ENCODE results near the gene MAPK7. TPM values are rescaled to one million over a fixed set of nuclear protein-coding genes. Genes with fewer than 3 reads are reported as not detected.

Gene MAPK7
- total and polyA plus RNA-seq, 2 of the 8 experiments (the other 6 are each of a cell fraction or from before 2014, with no cell fraction given): 15.2 to 28.1 TPM

GRCh38 chr17:19382531-19383444, 4.5 kb downstream of the MAPK7 start (continued):
- TF ChIP-seq, protein P1, sequence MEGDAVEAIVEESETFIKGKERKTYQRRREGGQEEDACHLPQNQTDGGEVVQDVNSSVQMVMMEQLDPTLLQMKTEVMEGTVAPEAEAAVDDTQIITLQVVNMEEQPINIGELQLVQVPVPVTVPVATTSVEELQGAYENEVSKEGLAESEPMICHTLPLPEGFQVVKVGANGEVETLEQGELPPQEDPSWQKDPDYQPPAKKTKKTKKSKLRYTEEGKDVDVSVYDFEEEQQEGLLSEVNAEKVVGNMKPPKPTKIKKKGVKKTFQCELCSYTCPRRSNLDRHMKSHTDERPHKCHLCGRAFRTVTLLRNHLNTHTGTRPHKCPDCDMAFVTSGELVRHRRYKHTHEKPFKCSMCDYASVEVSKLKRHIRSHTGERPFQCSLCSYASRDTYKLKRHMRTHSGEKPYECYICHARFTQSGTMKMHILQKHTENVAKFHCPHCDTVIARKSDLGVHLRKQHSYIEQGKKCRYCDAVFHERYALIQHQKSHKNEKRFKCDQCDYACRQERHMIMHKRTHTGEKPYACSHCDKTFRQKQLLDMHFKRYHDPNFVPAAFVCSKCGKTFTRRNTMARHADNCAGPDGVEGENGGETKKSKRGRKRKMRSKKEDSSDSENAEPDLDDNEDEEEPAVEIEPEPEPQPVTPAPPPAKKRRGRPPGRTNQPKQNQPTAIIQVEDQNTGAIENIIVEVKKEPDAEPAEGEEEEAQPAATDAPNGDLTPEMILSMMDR (IDR thresholded peaks at IDR 0.05; ENCODE audit: control extremely low read depth in 1 of 3, insufficient read depth in 1 of 3, low read depth in 1 of 3, low read length in 3 of 3): no peak
- TF ChIP-seq, protein P2, sequence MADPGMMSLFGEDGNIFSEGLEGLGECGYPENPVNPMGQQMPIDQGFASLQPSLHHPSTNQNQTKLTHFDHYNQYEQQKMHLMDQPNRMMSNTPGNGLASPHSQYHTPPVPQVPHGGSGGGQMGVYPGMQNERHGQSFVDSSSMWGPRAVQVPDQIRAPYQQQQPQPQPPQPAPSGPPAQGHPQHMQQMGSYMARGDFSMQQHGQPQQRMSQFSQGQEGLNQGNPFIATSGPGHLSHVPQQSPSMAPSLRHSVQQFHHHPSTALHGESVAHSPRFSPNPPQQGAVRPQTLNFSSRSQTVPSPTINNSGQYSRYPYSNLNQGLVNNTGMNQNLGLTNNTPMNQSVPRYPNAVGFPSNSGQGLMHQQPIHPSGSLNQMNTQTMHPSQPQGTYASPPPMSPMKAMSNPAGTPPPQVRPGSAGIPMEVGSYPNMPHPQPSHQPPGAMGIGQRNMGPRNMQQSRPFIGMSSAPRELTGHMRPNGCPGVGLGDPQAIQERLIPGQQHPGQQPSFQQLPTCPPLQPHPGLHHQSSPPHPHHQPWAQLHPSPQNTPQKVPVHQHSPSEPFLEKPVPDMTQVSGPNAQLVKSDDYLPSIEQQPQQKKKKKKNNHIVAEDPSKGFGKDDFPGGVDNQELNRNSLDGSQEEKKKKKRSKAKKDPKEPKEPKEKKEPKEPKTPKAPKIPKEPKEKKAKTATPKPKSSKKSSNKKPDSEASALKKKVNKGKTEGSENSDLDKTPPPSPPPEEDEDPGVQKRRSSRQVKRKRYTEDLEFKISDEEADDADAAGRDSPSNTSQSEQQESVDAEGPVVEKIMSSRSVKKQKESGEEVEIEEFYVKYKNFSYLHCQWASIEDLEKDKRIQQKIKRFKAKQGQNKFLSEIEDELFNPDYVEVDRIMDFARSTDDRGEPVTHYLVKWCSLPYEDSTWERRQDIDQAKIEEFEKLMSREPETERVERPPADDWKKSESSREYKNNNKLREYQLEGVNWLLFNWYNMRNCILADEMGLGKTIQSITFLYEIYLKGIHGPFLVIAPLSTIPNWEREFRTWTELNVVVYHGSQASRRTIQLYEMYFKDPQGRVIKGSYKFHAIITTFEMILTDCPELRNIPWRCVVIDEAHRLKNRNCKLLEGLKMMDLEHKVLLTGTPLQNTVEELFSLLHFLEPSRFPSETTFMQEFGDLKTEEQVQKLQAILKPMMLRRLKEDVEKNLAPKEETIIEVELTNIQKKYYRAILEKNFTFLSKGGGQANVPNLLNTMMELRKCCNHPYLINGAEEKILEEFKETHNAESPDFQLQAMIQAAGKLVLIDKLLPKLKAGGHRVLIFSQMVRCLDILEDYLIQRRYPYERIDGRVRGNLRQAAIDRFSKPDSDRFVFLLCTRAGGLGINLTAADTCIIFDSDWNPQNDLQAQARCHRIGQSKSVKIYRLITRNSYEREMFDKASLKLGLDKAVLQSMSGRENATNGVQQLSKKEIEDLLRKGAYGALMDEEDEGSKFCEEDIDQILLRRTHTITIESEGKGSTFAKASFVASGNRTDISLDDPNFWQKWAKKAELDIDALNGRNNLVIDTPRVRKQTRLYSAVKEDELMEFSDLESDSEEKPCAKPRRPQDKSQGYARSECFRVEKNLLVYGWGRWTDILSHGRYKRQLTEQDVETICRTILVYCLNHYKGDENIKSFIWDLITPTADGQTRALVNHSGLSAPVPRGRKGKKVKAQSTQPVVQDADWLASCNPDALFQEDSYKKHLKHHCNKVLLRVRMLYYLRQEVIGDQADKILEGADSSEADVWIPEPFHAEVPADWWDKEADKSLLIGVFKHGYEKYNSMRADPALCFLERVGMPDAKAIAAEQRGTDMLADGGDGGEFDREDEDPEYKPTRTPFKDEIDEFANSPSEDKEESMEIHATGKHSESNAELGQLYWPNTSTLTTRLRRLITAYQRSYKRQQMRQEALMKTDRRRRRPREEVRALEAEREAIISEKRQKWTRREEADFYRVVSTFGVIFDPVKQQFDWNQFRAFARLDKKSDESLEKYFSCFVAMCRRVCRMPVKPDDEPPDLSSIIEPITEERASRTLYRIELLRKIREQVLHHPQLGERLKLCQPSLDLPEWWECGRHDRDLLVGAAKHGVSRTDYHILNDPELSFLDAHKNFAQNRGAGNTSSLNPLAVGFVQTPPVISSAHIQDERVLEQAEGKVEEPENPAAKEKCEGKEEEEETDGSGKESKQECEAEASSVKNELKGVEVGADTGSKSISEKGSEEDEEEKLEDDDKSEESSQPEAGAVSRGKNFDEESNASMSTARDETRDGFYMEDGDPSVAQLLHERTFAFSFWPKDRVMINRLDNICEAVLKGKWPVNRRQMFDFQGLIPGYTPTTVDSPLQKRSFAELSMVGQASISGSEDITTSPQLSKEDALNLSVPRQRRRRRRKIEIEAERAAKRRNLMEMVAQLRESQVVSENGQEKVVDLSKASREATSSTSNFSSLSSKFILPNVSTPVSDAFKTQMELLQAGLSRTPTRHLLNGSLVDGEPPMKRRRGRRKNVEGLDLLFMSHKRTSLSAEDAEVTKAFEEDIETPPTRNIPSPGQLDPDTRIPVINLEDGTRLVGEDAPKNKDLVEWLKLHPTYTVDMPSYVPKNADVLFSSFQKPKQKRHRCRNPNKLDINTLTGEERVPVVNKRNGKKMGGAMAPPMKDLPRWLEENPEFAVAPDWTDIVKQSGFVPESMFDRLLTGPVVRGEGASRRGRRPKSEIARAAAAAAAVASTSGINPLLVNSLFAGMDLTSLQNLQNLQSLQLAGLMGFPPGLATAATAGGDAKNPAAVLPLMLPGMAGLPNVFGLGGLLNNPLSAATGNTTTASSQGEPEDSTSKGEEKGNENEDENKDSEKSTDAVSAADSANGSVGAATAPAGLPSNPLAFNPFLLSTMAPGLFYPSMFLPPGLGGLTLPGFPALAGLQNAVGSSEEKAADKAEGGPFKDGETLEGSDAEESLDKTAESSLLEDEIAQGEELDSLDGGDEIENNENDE (IDR thresholded peaks at IDR 0.05; ENCODE audit: insufficient replicate concordance, low read length): no peak
- no peak for TF ChIP-seq HDAC2 (IDR thresholded peaks at IDR 0.05; ENCODE audit: borderline replicate concordance in 1 of 2, low read depth in 2 of 2, low read length in 2 of 2)
- no peak for TF ChIP-seq SP4 (IDR thresholded peaks at IDR 0.05; ENCODE audit: low read length)
- TF ChIP-seq CTBP2 (IDR thresholded peaks at IDR 0.05; ENCODE audit: borderline replicate concordance, insufficient read depth, insufficient read length, low read length): no peak
- TF ChIP-seq KDM4A (IDR thresholded peaks at IDR 0.05; ENCODE audit: low read depth, low read length, severe bottlenecking): no peak

All from H1 (cell line).